Fibroblast of villous mesenchyme (primary cell): Measurements from ENCODE around the gene B4GALT5. TPM values are rescaled to one million over a fixed set of nuclear protein-coding genes. Genes with fewer than 3 reads are reported as not detected.
"Not testable (repeated sequence)": the region's sequence is repeated elsewhere in the genome, so short reads cannot be mapped to it uniquely, and the experiment has no call there.

Experiments
- DNase-seq: peaks from one replicate; pipeline ENCODE4 v3.0.0-alpha.2; 2010; ENCODE audit warnings: low read depth
- H3K4me3 ChIP-seq: 2 replicates; pipeline ENCODE4 v1.5.1; 2011; ENCODE audit warnings: low read depth, mild to moderate bottlenecking, low read length
- total RNA-seq: library from RNA; depleted of rRNA; stranded (reverse); fragments of >200 nt; gene quantifications from 2 replicates; pipeline ENCODE4 v1.2.3, GENCODE V29; 2012
- TF ChIP-seq, protein P1 (sequence below): IDR thresholded peaks from 2 replicates; pipeline ENCODE4 v1.5.1; 2012; ENCODE audit warnings: low read depth, mild to moderate bottlenecking, low read length; ENCODE audit not compliant: insufficient read depth

Gene B4GALT5
- 19.6 and 33.7 TPM in 2 replicates for total RNA-seq

GRCh38 chr20:49713753-49714712 lies at the start of gene B4GALT5:
TSS of gene B4GALT5 (minus strand) at chr20:49713878. CDS start at chr20:49713690, 188 bp downstream.
- peak within 1 kb of the TSS; percentile 93 for H3K4me3 ChIP-seq
- TF ChIP-seq, protein P1, sequence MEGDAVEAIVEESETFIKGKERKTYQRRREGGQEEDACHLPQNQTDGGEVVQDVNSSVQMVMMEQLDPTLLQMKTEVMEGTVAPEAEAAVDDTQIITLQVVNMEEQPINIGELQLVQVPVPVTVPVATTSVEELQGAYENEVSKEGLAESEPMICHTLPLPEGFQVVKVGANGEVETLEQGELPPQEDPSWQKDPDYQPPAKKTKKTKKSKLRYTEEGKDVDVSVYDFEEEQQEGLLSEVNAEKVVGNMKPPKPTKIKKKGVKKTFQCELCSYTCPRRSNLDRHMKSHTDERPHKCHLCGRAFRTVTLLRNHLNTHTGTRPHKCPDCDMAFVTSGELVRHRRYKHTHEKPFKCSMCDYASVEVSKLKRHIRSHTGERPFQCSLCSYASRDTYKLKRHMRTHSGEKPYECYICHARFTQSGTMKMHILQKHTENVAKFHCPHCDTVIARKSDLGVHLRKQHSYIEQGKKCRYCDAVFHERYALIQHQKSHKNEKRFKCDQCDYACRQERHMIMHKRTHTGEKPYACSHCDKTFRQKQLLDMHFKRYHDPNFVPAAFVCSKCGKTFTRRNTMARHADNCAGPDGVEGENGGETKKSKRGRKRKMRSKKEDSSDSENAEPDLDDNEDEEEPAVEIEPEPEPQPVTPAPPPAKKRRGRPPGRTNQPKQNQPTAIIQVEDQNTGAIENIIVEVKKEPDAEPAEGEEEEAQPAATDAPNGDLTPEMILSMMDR = no peak
- DNase-seq = peak; percentile 73

- no peak overlapping the region for H3K4me3 ChIP-seq
- DNase-seq = peak; percentile 53
- TF ChIP-seq, protein P1 = no peak
These were observed 49.5 kb upstream of the B4GALT5 start for GRCh38 chr20:49762940-49763766.

DNA sequence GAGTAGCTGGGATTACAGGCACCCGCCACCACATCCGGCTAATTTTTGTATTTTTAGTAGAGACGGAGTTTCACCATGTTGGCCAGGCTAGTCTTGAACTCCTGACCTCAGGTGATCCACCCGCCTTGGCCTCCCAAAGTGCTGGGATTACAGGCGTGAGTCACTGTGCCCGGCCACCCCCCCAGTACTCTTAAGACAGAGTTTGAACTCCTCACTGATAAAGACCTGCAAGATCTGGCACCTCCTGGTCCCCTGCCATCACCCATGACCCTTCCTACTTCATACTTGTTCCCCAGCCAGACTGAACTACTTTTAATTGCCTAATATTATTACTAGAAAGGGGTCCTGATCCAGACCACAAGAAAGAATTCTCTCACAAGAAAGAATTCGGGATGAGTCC lies 48.2 kb upstream of the B4GALT5 start:
- H3K4me3 ChIP-seq = not testable (repeated sequence)
- DNase-seq = peak; percentile 62

GRCh38 chr20:49759266-49759950 lies 45.7 kb upstream of the B4GALT5 start:
- TF ChIP-seq, protein P1 = no peak
- no peak overlapping the region for H3K4me3 ChIP-seq
- no peak for DNase-seq

DNA sequence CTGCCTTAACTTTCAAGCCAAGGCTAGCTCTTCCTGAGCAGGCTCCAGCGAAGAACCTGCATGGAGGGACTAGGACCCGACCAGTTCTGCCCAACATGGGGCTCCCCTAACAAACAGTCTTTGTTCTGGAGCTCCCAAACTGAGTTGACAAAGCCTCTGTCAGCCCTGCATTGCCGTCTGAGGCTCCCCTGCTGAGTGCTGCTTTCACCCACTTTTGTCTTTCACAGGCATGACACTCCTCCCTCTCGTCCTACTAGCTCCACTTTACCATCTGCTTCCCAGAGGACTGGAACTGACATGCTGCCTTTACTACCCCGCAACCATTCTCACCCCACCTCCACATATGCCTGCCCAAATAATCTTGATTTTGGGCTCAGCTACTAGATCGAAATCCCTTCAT lies 45.1 kb upstream of the B4GALT5 start:
- TF ChIP-seq, protein P1 = no peak
- no peak overlapping the region for H3K4me3 ChIP-seq
- no peak for DNase-seq

- DNase-seq = no peak
- TF ChIP-seq, protein P1 = no peak
- no peak overlapping the region for H3K4me3 ChIP-seq
These were observed 43.9 kb upstream of the B4GALT5 start for GRCh38 chr20:49757597-49757996.
